Coronary artery (tissue), 2 donors: ENCODE measurements around the gene LTC4S.
"Not testable (repeated sequence)": the region's sequence is repeated elsewhere in the genome, so short reads cannot be mapped to it uniquely, and the experiment has no call there.

ENCODE experiments used
- DNase-seq: peaks from one replicate; pipeline ENCODE4 v3.0.0-alpha.2; 2017; ENCODE audit warnings: low spot score
- H3K27ac ChIP-seq, 2 donors: fragments of 200-600 bp; sonication (generic); one replicate each; pipeline ENCODE4 v1.5.1; 2016 to 2019
- H3K4me3 ChIP-seq: fragments of 200-600 bp; sonication (generic); 2 replicates; pipeline ENCODE4 v1.5.1; 2016; ENCODE audit warnings: mild to moderate bottlenecking, moderate library complexity
- CTCF ChIP-seq: fragments of 200-600 bp; sonication (generic); IDR thresholded peaks from one replicate; pipeline ENCODE4 v1.5.1; 2019; ENCODE audit warnings: antibody characterized with exemption

The LTC4S gene

GRCh38 chr5:179793468-179794139 lies at the start of gene LTC4S:
Gene LTC4S (plus strand): TSS chr5:179793986. CDS start chr5:179794081, 95 bp downstream.
- peak within 1 kb of the TSS; percentile 21 to 89 for H3K27ac ChIP-seq
- no peak for TF ChIP-seq CTCF
- peak within 1 kb of the TSS; percentile 89 for H3K4me3 ChIP-seq
- DNase-seq, result no peak

DNA sequence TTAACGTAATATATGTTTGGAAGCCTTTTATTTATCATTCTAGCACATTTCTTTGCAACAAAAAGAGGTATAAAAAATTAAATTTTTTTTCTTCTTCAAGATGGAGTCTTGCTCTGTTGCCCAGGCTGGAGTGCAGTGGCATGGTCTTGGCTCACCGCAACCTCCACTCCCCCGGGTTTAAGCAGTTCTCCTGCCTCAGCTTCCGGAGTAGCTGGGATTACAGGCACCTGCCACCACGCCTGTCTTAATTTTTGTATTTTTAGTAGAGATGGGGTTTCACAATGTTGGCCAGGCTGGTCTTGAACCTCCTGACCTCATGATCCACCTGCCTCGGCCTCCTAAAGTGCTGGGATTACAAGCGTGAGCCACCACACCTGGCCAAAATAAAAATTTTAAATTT lies 49.7 kb upstream of the LTC4S start:
- not testable (repeated sequence) for DNase-seq, H3K4me3 ChIP-seq, H3K27ac ChIP-seq

- H3K27ac ChIP-seq, result no peak overlapping the region
- DNase-seq, result no peak
- no peak for TF ChIP-seq CTCF
- H3K4me3 ChIP-seq, result no peak overlapping the region
Measured at GRCh38 chr5:179746872-179747271, 46.9 kb upstream of the LTC4S start.

DNA sequence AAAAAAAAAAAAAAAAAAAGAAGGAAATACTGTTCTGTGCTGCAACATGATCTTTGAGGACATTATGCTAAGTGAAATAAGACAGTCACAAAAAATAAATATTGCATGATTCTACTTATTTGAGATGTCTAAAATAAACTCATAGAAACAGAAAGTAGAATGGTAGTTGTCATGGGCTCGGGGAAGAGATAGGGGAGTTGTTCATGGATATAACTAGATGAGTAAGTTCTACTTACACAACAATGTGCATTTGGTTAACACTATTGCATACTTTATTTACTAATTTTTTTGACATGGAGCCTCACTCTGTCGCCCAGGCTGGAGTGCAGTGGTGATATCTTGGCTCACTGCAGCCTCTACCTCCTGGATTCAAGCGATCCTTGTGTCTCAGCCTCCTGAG lies 46.0 kb upstream of the LTC4S start:
- no peak for DNase-seq
- H3K27ac ChIP-seq, result no peak overlapping the region
- TF ChIP-seq CTCF, result no peak

GRCh38 chr5:179749857-179750508 lies 43.8 kb upstream of the LTC4S start:
- no peak overlapping the region for H3K4me3 ChIP-seq
- no peak for TF ChIP-seq CTCF
- DNase-seq, result no peak
- no peak overlapping the region for H3K27ac ChIP-seq

More for the DNA sequence above, 46.0 kb upstream of the LTC4S start:
- H3K4me3 ChIP-seq, result no peak overlapping the region

DNA sequence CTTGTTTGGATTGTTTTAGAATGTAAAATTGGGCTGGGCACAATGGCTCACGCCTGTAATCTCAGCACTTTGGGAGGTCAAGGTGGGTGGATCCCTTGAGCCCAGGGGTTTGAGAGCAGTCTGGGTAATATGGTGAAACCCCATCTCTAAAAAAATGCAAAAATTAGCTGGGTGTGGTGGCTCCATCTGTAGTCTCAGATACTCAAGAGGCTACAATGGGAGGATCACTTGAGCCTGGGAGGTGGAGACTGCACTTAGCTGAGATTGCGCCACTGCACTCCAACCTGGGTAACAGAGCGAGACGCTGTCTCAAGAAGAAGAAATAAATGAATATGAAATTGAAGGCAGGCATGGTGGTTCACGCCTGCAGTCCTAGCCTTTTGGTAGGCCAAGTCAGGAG lies 39.8 kb upstream of the LTC4S start:
- H3K27ac ChIP-seq, result no peak overlapping the region
- no peak overlapping the region for H3K4me3 ChIP-seq
- no peak for DNase-seq
- no peak for TF ChIP-seq CTCF

GRCh38 chr5:179755022-179755421 lies 38.8 kb upstream of the LTC4S start:
- no peak for DNase-seq
- H3K27ac ChIP-seq, result no peak overlapping the region
- TF ChIP-seq CTCF, result no peak
- no peak overlapping the region for H3K4me3 ChIP-seq
